ENCODE results near the gene PPEF1. TPM values are rescaled to one million over a fixed set of nuclear protein-coding genes. Genes with fewer than 3 reads are reported as not detected.

PPEF1 gene
- total and polyA plus RNA-seq, 2 of the 4 experiments (the other 2 are of a cell fraction), result not detected

GRCh38 chrX:18676050-18676449 lies 31.4 kb upstream of the PPEF1 start:
- Histone ChIP-seq H3K4me2 (ENCODE audit: low read depth, low read length) (no peak overlapping the region), H2BK15ac (ENCODE audit: low read depth, low read length) (no peak overlapping the region), H3K56ac (ENCODE audit: extremely low read depth, insufficient read depth, low read length) (no peak overlapping the region), H4K91ac (ENCODE audit: insufficient read depth, low read depth, low read length) (no peak overlapping the region), H4K8ac (ENCODE audit: low read depth in 2 of 2, low read length in 2 of 2) (no peak overlapping the region), H2BK120ac (ENCODE audit: low read depth, low read length) (no peak overlapping the region), H3K27me3 (ENCODE audit: control insufficient read depth, insufficient read depth, low read length) (no peaks in the 10 kb centered on the region), H3K27ac (ENCODE audit: insufficient read depth, low read length) (no peak overlapping the region), H3K4me3 (ENCODE audit: insufficient read depth, low read depth, low read length) (no peak overlapping the region), H2BK20ac (ENCODE audit: low read depth, low read length) (no peak overlapping the region), H2AK9ac (replicated peaks; ENCODE audit: low read depth, low read length, poor library complexity) (no peak overlapping the region), H3K9ac (ENCODE audit: low read depth, low read length) (no peak overlapping the region), H3K23ac (ENCODE audit: low read depth, low read length) (no peak overlapping the region), H3K9me1 (ENCODE audit: insufficient read depth, low read length) (no peaks in the 10 kb centered on the region), H3K4me1 (ENCODE audit: control insufficient read depth, insufficient read depth, low read length) (no peaks in the 10 kb centered on the region), H3K9me3 (ENCODE audit: control insufficient read depth, insufficient read depth, low read length) (no peaks in the 10 kb centered on the region), H3K4ac (ENCODE audit: low read depth, low read length) (no peak overlapping the region), H3K18ac (ENCODE audit: low read depth, low read length) (no peak overlapping the region), H3K36me3 (ENCODE audit: control insufficient read depth, insufficient read depth, low read length) (no peaks in the 10 kb centered on the region), H4K20me1 (ENCODE audit: insufficient read depth, low read length) (no peaks in the 10 kb centered on the region), H2AFZ (replicated peaks; ENCODE audit: low read length, poor library complexity) (no peak overlapping the region), H3K14ac (replicated peaks; ENCODE audit: low read depth, low read length) (no peak overlapping the region), H2AK5ac (ENCODE audit: low read depth, low read length) (no peak overlapping the region), H4K5ac (ENCODE audit: low read depth, low read length) (no peak overlapping the region), H3K79me1 (ENCODE audit: low read depth in 1 of 2, low read length in 2 of 2) (no peaks in the 10 kb centered on the region), H2BK5ac (ENCODE audit: low read depth, low read length, poor library complexity, severe bottlenecking) (no peak overlapping the region)
- TF ChIP-seq NFE2L2 (IDR thresholded peaks at IDR 0.05; ENCODE audit: low read depth, low read length) (no peak), RCOR1 (IDR thresholded peaks at IDR 0.05; ENCODE audit: insufficient replicate concordance, low read length) (no peak), MXI1 (IDR thresholded peaks at IDR 0.05; ENCODE audit: borderline replicate concordance, low read depth, low read length) (no peak), RAD21 (IDR thresholded peaks at IDR 0.05; ENCODE audit: low read length) (no peak), POLR2A (IDR thresholded peaks at IDR 0.05; ENCODE audit: low read depth, low read length) (no peak), CTCF (conservative IDR thresholded peaks at IDR 0.05; ENCODE audit: low read depth, low read length) (no peak), ELK1 (IDR thresholded peaks at IDR 0.05; ENCODE audit: borderline replicate concordance, low read depth, low read length) (no peak), FOS (IDR thresholded peaks at IDR 0.05; ENCODE audit: low read depth, low read length) (no peak), USF2 (IDR thresholded peaks at IDR 0.05; ENCODE audit: low read depth, low read length) (no peak), CHD1 (IDR thresholded peaks at IDR 0.05; ENCODE audit: low read depth, low read length) (no peak), MAFK (IDR thresholded peaks at IDR 0.05; ENCODE audit: low read depth, low read length) (no peak), CEBPB (IDR thresholded peaks at IDR 0.05; ENCODE audit: low read depth, low read length) (no peak), MAZ (IDR thresholded peaks at IDR 0.05; ENCODE audit: borderline replicate concordance, low read depth, low read length) (no peak)
- in situ Hi-C loops (cut with MboI; ENCODE audit: low sequenced_read_pairs), result no loop called here
- CTCF ChIA-PET, result interaction anchor here (0.7 kb wide), 1 partner anchor 25 kb away, joined by 3 read pairs; no protein-coding TSS in a partner anchor
- DNase-seq, result no peak
- no peak for ATAC-seq (ENCODE audit: low read depth)
- POLR2A ChIA-PET (ENCODE audit: unreplicated experiment), result no interaction called here
- BruUV-seq (replicated peaks), result no TSS peak
- dilution Hi-C loops (cut with HindIII; ENCODE audit: low sequenced_read_pairs, unreplicated experiment), result no loop called here
- intact Hi-C loops (cut with micrococcal nuclease), result loop anchor here (5.0 kb wide), 1 partner anchor 211 kb away; no protein-coding TSS in a partner anchor
- 100% methylated on average over 1 of the region's 10 CpGs; no CpG with 5 or more reads in 1 of the 2 experiments for WGBS, 2 experiments (ENCODE audit: extremely low coverage in 2 of 2, insufficient read length in 1 of 2)
